ENCODE results near the gene SUSD1. TPM values are rescaled to one million over a fixed set of nuclear protein-coding genes. Genes with fewer than 3 reads are reported as not detected.
A peak's percentile ranks its signal among the peaks of the same experiment; 100 is the strongest.

SUSD1 gene
- total and polyA plus RNA-seq, 9 of the 15 experiments (the other 6 are each of a cell fraction or from before 2014, with no cell fraction given): 10.9 to 44.4 (median 36.1) TPM

- TF ChIP-seq TRIM24 (IDR thresholded peaks at IDR 0.05) (peak in 1 of 2 experiments; percentile 62; a peak in 1 of 4 replicates), CREB3 (tag; conservative IDR thresholded peaks at IDR 0.05; ENCODE audit: low read depth) (0 out of 2 replicates have a peak, but pooled peaks have one; percentile 32), TCF3 (CRISPR knock-in tag; IDR thresholded peaks at IDR 0.05) (peak; percentile 92), CBFA2T2 (conservative IDR thresholded peaks at IDR 0.05) (peak; percentile 71), FOXM1 (IDR thresholded peaks at IDR 0.05; ENCODE audit: low read depth) (peak; percentile 68), FOXM1 (CRISPR knock-in tag; IDR thresholded peaks at IDR 0.05; ENCODE audit: low read depth) (no peak), USF1 (CRISPR knock-in tag; IDR thresholded peaks at IDR 0.05) (0 out of 2 replicates have a peak, but pooled peaks have one; percentile 12), ZFP30 (CRISPR knock-in tag; IDR thresholded peaks at IDR 0.05; ENCODE audit: borderline replicate concordance) (no peak), PYGO2 (tag; IDR thresholded peaks at IDR 0.05) (peak; percentile 48; the same call in 1 of the 2 replicates), TEAD4 (IDR thresholded peaks at IDR 0.05; ENCODE audit: low read length) (peak; percentile 81; the same call in 1 of the 2 replicates), TEAD4 (CRISPR knock-in tag; IDR thresholded peaks at IDR 0.05; ENCODE audit: borderline replicate concordance) (no peak), FOXJ2 (tag; IDR thresholded peaks at IDR 0.05) (peak; percentile 91), FOXA1 (IDR thresholded peaks at IDR 0.05; ENCODE audit: borderline replicate concordance) (no peak), SMC3 (conservative IDR thresholded peaks at IDR 0.05; ENCODE audit: insufficient read depth, low read depth, low read length) (no peak), DPF2 (IDR thresholded peaks at IDR 0.05) (peak; percentile 93), TAF1 (IDR thresholded peaks at IDR 0.05; ENCODE audit: control insufficient read depth, extremely low read depth, insufficient read depth, low read length, severe bottlenecking) (no peak)
- TF ChIP-seq, protein P1, sequence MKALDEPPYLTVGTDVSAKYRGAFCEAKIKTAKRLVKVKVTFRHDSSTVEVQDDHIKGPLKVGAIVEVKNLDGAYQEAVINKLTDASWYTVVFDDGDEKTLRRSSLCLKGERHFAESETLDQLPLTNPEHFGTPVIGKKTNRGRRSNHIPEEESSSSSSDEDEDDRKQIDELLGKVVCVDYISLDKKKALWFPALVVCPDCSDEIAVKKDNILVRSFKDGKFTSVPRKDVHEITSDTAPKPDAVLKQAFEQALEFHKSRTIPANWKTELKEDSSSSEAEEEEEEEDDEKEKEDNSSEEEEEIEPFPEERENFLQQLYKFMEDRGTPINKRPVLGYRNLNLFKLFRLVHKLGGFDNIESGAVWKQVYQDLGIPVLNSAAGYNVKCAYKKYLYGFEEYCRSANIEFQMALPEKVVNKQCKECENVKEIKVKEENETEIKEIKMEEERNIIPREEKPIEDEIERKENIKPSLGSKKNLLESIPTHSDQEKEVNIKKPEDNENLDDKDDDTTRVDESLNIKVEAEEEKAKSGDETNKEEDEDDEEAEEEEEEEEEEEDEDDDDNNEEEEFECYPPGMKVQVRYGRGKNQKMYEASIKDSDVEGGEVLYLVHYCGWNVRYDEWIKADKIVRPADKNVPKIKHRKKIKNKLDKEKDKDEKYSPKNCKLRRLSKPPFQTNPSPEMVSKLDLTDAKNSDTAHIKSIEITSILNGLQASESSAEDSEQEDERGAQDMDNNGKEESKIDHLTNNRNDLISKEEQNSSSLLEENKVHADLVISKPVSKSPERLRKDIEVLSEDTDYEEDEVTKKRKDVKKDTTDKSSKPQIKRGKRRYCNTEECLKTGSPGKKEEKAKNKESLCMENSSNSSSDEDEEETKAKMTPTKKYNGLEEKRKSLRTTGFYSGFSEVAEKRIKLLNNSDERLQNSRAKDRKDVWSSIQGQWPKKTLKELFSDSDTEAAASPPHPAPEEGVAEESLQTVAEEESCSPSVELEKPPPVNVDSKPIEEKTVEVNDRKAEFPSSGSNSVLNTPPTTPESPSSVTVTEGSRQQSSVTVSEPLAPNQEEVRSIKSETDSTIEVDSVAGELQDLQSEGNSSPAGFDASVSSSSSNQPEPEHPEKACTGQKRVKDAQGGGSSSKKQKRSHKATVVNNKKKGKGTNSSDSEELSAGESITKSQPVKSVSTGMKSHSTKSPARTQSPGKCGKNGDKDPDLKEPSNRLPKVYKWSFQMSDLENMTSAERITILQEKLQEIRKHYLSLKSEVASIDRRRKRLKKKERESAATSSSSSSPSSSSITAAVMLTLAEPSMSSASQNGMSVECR (CRISPR knock-in tag; IDR thresholded peaks at IDR 0.05): no peak
These were observed 102.1 kb downstream of the SUSD1 start (continued) for GRCh38 chr9:112072721-112073638.

All from K562 (cell line).